GM08714 (cell line): ENCODE data around the gene CCDC7.
"Not testable (repeated sequence)": the region's sequence is repeated elsewhere in the genome, so short reads cannot be mapped to it uniquely, and the experiment has no call there.

Experiments
- H3K4me3 ChIP-seq: fragments of 200-500 bp; sonication (Bioruptor generic); 2 replicates; pipeline ENCODE4 v1.5.1; 2014; ENCODE audit warnings: mild to moderate bottlenecking, low read length, inconsistent platforms
- ZNF274 ChIP-seq: IDR thresholded peaks from 2 replicates; pipeline ENCODE4 v1.6.1; 2012; ENCODE audit warnings: mild to moderate bottlenecking, low read depth, low read length

The CCDC7 gene

GRCh38 chr10:32501906-32502305 lies 56.0 kb downstream of the CCDC7 start:
- TF ChIP-seq ZNF274 = no peak
- H3K4me3 ChIP-seq = no peak overlapping the region

- not testable (repeated sequence) for H3K4me3 ChIP-seq
Measured at GRCh38 chr10:32505762-32506420, 60.0 kb downstream of the CCDC7 start.

- no peak for TF ChIP-seq ZNF274
- no peak overlapping the region for H3K4me3 ChIP-seq
Measured at GRCh38 chr10:32511599-32511998, 65.7 kb downstream of the CCDC7 start.

DNA sequence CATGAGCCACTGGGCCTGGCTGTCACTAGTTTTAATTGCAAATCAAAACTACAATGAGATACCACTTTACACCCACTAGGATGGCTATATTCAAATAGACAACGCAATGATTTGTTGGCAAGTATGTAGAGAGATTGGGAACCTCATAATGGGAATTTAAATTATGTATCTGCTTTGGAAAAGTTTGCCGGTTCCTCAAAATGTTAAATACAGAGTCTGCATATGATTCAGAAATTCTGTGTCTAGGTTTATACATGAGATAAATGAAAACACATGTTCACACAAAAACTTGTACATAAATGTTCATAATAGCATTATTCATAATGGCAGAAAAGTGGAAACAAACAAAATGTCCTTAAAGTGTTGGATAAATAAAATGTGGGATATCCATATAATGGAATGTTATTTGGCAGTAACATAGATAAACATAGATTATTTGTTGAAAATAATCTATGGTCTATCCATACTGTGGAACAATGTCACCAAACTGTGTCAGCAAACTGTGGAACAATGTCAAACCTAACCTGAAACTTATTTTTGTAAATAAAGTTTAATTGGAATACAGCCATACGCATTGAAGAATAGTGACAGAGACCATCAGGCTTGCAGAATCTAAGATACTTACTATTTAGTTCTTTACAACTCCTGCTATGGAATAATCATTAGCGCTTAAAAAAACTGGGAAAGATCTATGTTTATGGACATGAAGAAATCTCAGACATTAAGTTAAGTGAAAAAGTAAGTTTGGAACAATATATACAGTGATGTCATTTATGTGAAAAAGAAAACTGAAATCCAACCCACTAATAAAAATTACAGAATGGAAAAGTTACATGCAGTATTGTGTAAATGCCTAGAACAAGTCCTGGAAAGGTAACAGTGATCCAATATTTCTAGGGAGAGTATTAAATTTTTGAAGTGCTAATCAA lies 70.9 kb downstream of the CCDC7 start:
- H3K4me3 ChIP-seq = no peak overlapping the region
- TF ChIP-seq ZNF274 = no peak

GRCh38 chr10:32530231-32530630 lies 84.3 kb downstream of the CCDC7 start:
- H3K4me3 ChIP-seq = no peak overlapping the region
- TF ChIP-seq ZNF274 = no peak

GRCh38 chr10:32538256-32538655 lies 92.3 kb downstream of the CCDC7 start:
- no peak overlapping the region for H3K4me3 ChIP-seq
- TF ChIP-seq ZNF274 = no peak

DNA sequence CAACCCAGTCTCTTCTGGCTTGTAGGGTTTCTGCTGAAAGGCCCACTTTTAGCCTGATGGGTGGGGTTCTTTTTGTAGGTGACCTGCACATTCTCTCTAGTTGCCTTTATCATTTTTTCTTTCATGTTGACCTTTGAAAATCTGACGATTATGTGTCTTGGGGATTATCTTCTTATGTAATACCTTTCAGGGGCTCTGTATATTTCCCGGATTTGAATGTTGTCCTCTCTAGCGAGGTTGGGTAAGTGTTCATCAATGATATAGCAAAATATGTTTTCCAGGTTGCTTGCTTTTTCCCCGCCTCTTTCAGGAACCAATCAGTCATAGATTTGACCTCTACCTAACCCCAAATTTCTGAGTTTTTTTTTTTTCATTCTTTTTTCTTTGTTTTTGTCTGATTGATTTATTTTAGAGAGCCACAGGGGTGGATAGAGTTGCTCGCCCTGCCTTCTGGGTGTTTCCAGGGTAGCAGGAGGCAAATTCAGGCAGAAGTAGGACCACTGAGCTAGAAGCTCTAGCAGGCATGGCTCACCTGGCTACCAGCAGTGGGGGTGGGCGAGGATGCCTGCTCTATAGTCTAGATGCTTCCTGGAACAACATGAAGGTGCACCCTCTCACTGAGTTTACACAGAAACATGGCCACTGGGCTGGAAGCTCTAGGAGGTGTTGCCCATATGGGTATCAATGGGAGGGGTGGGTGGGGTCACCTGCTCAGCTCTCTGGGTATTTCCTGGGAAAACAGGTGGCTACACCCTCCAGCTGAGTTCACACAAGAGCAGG lies 94.9 kb downstream of the CCDC7 start:
- H3K4me3 ChIP-seq = no peak overlapping the region
- no peak for TF ChIP-seq ZNF274

- H3K4me3 ChIP-seq = no peak overlapping the region
- TF ChIP-seq ZNF274 = no peak
Measured at GRCh38 chr10:32548208-32548607, 102.3 kb downstream of the CCDC7 start.

GRCh38 chr10:32556783-32557395 lies 110.9 kb downstream of the CCDC7 start:
- no peak overlapping the region for H3K4me3 ChIP-seq
- no peak for TF ChIP-seq ZNF274

DNA sequence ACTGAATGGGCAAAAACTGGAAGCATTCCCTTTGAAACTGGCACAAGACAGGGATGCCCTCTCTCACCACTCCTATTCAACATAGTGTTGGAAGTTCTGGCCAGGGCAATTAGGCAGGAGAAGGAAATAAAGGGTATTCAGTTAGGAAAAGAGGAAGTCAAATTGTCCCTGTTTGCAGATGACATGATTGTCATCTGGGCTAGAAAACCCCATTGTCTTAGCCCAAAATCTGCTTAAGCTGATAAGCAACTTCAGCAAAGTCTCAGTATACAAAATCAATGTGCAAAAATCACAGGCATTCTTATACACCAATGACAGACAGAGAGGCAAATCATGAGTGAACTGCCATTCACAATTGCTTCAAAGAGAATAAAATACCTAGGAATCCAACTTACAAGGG lies 116.8 kb downstream of the CCDC7 start:
- H3K4me3 ChIP-seq = not testable (repeated sequence)

DNA sequence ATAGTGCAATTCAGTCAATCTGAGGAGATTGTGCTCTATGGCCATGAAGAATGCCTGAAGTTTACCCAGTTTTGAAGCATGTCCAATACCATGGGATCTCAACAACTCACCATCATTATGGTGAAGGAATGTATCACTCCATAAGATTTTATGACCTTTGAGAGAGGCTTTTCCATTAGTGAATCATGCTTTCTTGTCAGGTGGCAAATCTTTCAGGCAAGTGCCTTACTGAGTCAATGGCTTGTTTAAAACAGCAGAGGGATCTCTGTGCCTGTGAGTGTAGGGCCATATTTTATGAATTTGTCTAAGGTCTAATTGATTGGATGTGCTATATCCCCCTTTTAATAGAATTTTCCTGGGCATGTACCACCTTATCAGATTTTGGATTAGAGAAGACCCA lies 131.5 kb downstream of the CCDC7 start:
- no peak overlapping the region for H3K4me3 ChIP-seq
- no peak for TF ChIP-seq ZNF274

GRCh38 chr10:32582946-32583345 lies 137.0 kb downstream of the CCDC7 start:
- H3K4me3 ChIP-seq = no peak overlapping the region
- no peak for TF ChIP-seq ZNF274

DNA sequence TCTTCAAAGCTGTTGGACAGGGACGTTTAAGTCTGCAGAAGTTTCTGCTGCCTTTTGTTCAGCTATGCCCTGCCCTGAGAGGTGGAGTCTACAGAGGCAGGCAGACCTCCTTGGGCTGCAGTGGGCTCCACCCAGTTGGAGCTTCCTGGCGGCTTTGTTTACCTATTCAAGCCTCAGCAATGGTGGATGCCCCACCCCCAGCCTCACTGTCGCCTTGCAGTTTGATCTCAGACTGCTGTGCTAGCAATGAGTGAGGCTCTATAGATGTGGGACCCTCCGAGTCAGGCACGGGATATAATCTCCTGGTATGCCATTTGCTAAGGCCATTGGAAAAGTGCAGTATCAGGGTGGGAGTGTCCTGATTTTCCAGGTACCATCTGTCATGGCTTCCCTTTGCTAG lies 152.1 kb downstream of the CCDC7 start:
- H3K4me3 ChIP-seq = not testable (repeated sequence)

GRCh38 chr10:32600317-32600716 lies 154.4 kb downstream of the CCDC7 start:
- H3K4me3 ChIP-seq = no peak overlapping the region
- TF ChIP-seq ZNF274 = no peak

DNA sequence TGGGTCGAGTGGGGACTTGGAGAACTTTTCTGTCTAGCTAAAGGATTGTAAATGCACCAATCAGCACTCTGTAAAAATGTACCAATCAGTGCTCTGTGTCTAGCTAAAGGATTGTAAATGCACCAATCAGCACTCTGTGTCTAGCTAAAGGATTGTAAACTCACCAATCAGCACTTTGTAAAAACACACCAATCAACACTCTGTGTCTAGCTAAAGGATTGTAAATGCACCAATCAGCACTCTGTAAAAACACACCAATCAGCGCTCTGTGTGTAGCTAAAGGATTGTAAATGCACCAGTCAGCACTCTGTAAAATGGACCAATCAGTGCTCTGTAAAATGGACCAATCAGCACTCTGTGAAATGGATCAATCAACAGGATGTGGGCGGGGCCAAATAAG lies 155.6 kb downstream of the CCDC7 start:
- not testable (repeated sequence) for H3K4me3 ChIP-seq
